K562 (cell line): ENCODE data around the gene GFI1B. TPM values are rescaled to one million over a fixed set of nuclear protein-coding genes. Genes with fewer than 3 reads are reported as not detected.

ENCODE experiments used
- CSDE1 ChIP-seq, 2 experiments: fragments of 450-650 bp; IDR thresholded peaks; 2 replicates each; pipeline ENCODE4 v1.6.1; 2016; ENCODE audit warnings: mild to moderate bottlenecking in 1 of 2
- FOXP4 ChIP-seq: sonication (generic); formaldehyde crosslinking; IDR thresholded peaks from 2 replicates; pipeline ENCODE4 v1.8.0; 2022; ENCODE audit warnings: mild to moderate bottlenecking, missing genetic modification reagents, borderline replicate concordance
- MGA ChIP-seq: fragments of 450-650 bp; IDR thresholded peaks from 2 replicates; pipeline ENCODE4 v1.6.1; 2016; ENCODE audit warnings: mild to moderate bottlenecking, moderate library complexity
- NRF1 ChIP-seq, 2 experiments: fragments of 450-650 bp; IDR thresholded peaks in 1 of 2; conservative IDR thresholded peaks in 1 of 2; 2 replicates each; pipeline ENCODE4 v1.6.1; 2014; ENCODE audit warnings: mild to moderate bottlenecking in 2 of 2
- SIN3A ChIP-seq, 2 experiments: fragments of 150-350 bp in 1 of 2; IDR thresholded peaks; 2 replicates each; pipeline ENCODE4 v1.6.1; 2011 to 2016; ENCODE audit warnings: borderline replicate concordance in 2 of 2, low read depth in 2 of 2, low read length in 2 of 2, mild to moderate bottlenecking in 2 of 2, moderate library complexity in 2 of 2; ENCODE audit not compliant: control insufficient read depth in 1 of 2
- ZNF197 ChIP-seq: fragments of 200-800 bp; sonication (Bioruptor generic); IDR thresholded peaks from 2 replicates; pipeline ENCODE4 v1.6.1; 2016; ENCODE audit warnings: low read depth, missing genetic modification characterization, missing compliant biosample characterization
- polyA plus RNA-seq, 8 experiments: library from polyadenylated mRNA; depleted of rRNA in 4 of 8; stranded (reverse) in 5 of 8; unstranded in 3 of 8; fragments of >200 nt; fragmentation: Nextera tagmentation in 2 of 8; fragmentation: Illumina TruSeq in 1 of 8; extraction: Ambion mirVana in 2 of 8; extraction: Trizol in 1 of 8; gene quantifications; 2 replicates each; pipeline versions ENCODE4 v1.2.1 to v1.2.3, GENCODE V29; 2011 to 2014; ENCODE audit warnings: inconsistent platforms in 1 of 8, missing spikeins in 1 of 8
- total RNA-seq, 7 experiments: library from RNA; depleted of rRNA in 6 of 7; stranded (reverse); fragments of >200 nt in 6 of 7; fragmentation: Illumina TruSeq in 2 of 7; extraction: Trizol in 2 of 7; gene quantifications; 2 replicates each; pipeline versions ENCODE4 v1.2.1 to v1.2.3, GENCODE V29; 2011 to 2021; ENCODE audit warnings: low replicate concordance in 1 of 7
- TF ChIP-seq, protein P1 (sequence below): fragments of 250-450 bp; sonication (Bioruptor Pico); IDR thresholded peaks from 2 replicates; pipeline ENCODE4 v1.5.0; 2021

GFI1B gene
- total and polyA plus RNA-seq, 9 of the 15 experiments (the other 6 are each of a cell fraction or from before 2014, with no cell fraction given), result 8.0 to 75.7 (median 34.5) TPM

DNA sequence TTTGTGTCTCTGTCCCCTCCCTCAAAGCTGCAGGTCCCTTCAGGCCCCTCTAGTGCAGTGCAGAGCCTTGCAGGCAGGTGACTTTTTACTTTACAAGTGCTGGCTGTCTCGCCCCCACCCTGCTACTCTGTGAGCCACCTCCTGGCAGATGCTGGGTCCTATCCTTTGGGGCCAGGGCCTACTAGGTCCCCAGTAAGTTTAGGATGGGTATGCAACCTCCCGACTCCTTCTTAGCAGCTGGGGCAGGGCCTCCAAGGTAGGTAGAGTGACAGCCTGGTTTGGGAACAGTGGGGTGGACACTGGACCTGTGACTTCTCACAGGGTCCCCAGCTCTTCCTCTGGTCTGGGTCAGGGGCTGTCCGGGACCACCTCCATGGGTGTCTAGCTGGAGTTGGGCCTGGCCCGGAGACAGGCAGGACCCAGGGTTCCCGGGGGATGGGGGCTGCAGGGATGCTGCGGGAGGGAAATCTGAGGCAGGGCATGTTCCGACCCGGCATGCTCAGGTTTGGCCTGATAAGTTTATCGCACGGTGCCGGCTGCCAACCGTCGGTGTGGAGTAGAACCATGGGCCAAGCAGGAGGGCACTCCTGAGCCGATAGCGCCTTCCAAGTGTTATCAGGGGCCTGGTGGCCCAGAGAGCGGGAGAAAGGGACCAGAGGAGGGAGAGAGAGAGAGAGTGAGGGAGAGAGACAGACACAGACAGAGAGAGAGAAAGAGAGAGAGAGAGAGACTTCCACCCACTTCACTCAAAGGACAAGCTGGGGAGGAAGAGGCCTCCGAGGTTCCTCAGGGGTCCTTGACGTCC is 20.5 kb downstream of the GFI1B start (continued):
- TF ChIP-seq MGA (no peak), NRF1 (conservative IDR thresholded peaks at IDR 0.05 in 1 of 2, IDR thresholded peaks at IDR 0.05 in 1 of 2) (0 out of 4 replicates have a peak, but pooled peaks of 1 of the 2 experiments have one; percentile 21), SIN3A (IDR thresholded peaks at IDR 0.05; ENCODE audit: borderline replicate concordance in 2 of 2, control insufficient read depth in 1 of 2, low read depth in 2 of 2, low read length in 2 of 2) (no peak), ZNF197 (0 out of 2 replicates have a peak, but pooled peaks have one; percentile 58), FOXP4 (CRISPR knock-in tag) (peak; percentile 23; the same call in 1 of the 2 replicates), CSDE1 (IDR thresholded peaks at IDR 0.05) (no peak)
- TF ChIP-seq, protein P1, sequence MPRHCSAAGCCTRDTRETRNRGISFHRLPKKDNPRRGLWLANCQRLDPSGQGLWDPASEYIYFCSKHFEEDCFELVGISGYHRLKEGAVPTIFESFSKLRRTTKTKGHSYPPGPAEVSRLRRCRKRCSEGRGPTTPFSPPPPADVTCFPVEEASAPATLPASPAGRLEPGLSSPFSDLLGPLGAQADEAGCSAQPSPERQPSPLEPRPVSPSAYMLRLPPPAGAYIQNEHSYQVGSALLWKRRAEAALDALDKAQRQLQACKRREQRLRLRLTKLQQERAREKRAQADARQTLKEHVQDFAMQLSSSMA, result no peak
